DMS114 treated with DMSO at 0.1 percent for 48 hours (cell line): Measurements from ENCODE around the gene MPPED2.

Source experiments
- DNase-seq: peaks from one replicate; lab custom pipeline; 2025; ENCODE audit not compliant: unreplicated experiment; lab: John Stamatoyannopoulos, UW

MPPED2 gene

DNA sequence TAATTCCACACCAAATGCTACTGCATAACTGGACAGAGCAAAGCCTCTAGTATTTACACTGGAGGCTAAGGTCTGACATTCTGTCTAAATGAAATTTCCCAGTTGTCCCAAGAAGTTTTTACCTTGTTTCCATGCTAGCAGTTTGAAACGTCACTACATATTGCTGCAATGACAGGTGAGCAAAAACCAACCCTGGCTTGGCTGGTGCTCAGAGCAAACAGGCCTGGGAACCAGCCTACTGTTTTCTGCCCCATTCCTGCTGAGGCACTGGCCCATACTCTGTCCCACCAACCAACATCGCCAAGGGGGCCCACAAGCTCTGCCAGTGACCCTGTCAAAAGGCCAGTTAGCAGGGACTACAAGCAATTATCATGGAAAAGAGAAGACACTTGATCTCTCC, 131.1 kb downstream of the MPPED2 start:
- no peak for DNase-seq

- no peak for DNase-seq
Observed at GRCh38 chr11:30454541-30454940, 131.6 kb downstream of the MPPED2 start.

DNA sequence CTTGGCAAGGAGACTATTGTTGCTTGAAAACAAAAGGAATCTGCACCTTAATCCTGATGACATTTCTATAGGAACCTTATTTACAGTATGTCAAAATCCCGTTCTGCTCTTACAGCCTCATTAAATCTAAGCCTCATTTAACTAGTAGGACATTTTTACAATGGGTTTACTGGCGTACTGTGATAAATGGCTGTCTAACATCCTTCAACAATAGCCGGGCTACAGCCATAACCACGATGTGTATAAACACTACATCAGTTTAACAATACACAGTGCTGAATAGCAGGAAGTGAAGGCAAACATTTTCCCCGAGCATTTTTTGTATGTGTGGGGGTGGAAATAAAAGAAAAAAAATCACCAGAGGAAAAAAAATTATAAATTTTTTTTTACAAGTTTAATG, 132.0 kb downstream of the MPPED2 start:
- no peak for DNase-seq

DNA sequence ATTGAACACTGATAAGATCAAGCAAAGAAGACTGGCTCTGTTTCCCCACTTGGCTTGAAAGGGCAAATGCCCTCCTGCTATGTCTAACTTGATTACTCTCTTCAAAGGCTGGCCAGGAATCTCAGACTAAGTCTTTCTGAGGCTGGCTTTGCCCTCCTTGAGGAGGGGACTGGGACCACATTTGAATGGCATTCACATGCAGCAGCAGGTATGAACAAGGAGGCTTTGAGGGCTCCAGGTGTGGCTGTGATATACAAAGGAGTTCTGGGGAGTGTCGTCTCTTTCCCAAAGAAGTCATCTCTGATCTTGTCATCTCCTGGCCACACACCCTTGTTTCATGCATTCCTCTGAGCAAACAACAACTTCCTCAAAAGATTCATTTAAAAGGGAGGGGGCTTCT, 132.4 kb downstream of the MPPED2 start:
- no peak for DNase-seq

GRCh38 chr11:30452842-30453241, 133.3 kb downstream of the MPPED2 start:
- DNase-seq = no peak

DNA sequence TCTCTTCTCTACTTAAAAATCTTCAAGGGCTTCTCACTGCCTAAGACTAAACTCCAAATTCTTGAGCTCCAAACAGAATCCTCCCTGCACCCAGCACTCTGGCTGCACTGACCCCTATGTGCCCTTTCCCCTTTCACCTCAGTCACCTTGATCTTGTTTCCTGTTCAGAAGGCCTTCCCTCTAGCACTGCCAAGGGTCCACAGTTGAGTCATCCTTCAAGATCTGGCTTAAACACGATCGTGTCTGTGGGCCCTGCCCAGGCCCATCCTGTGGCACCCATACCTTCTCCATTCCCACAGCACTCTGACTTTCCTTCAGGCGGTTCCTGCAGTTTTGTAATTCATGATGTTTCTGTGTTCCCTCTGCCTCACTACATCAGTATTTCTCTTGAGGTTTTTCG, 134.0 kb downstream of the MPPED2 start:
- no peak for DNase-seq

DNA sequence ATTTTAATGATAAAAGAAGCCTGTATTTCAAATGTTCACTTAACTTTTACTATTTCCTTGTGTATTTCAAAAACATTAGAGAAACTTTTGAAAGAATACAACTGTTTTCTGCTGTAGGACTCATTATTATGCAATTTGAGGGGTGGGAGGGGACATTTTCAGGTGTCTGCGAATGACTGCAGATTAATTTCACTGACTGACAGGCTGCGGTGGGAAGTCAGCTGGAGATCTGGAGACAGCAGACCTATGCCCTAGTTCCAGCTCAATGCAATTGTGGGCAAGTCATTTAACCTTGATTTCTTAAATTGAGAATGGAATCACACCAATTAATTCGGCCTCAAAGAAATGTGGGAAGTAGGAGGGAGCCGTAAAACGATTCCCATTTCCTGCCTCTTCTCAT, 134.5 kb downstream of the MPPED2 start:
- DNase-seq = no peak

DNA sequence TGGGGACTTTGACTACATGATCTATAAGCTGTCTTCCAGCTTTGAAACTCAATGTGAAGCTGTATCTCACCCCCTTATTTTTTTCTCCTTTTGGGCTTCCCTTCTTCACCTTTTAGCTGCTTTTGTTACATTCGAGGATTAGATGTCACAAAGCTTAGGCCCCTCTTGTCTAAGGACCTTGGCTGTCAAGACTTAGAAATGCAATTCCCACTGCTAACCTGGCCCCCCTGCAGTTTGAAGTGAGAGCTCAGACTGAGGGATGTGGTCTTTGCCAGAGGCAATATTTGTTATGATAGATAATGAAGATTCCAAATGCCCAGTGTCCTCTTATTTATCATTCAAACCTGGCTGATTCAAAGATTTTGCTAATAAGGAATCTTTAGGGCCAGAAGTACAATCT, 135.0 kb downstream of the MPPED2 start:
- DNase-seq = no peak

- DNase-seq = no peak
Observed at GRCh38 chr11:30447058-30447640, 139.0 kb downstream of the MPPED2 start.

- no peak for DNase-seq
Observed at GRCh38 chr11:30446520-30446919, 139.6 kb downstream of the MPPED2 start.

DNA sequence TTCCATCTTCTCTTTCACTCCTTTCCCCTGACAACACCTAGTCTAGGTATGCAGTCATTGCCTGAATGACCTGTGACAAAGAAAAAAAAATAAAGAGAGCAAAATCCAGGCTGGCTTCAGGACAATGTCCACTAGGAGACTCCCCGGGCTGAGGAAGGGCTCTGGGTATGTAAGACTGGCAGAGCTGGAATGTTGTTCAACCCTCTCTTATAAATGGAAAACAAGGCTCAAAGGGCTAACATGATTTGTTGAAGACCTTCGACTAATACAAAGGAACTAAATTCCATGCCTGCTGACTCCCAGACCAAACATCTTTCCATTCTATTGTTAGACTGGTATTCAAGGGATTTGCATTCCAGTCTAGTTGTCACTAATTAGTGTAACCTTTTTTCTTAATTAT, 141.1 kb downstream of the MPPED2 start:
- DNase-seq = no peak

DNA sequence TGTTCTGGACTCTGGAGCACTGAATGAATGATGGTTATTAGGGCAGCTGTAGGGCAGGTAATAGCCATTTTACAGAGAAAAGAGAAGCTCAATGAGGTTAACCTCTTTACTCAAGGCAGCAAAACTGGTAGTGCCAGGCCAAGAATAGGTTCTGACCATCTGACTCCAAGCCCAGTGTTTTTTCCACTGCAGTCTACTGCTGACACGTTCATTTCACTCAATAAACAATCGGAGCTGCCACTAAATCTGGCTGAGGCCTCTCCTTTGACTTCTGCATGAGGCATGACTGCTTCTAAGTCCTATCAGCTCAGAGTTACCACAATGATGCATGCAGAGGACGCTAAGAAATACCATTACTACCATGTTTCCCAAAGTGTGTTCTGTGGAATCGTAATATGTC, 145.6 kb downstream of the MPPED2 start:
- no peak for DNase-seq

GRCh38 chr11:30436801-30437200, 149.4 kb downstream of the MPPED2 start:
- DNase-seq = no peak

GRCh38 chr11:30435488-30435887, 150.7 kb downstream of the MPPED2 start:
- no peak for DNase-seq

- no peak for DNase-seq
Observed at GRCh38 chr11:30434901-30435300, 151.3 kb downstream of the MPPED2 start.

DNA sequence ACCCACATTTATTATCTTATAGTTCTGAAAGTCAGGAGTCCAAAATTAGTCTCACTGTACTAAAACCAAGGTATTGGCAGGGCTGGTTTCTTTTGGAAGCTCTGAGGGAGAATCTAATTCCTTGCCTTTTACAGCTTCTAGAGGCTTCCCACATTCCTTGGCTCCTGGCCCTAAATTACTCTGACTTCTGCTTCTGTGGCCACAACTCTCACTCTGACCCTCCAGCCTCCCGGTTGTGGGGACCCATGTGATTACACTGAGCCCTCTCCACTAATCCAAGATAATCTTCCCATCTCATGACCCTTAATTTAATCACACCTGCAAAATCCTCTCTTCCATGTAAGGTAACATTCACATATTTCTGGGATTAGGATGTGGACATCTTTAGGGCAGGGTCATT, 152.3 kb downstream of the MPPED2 start:
- DNase-seq = no peak

GRCh38 chr11:30432716-30433115, 153.4 kb downstream of the MPPED2 start:
- no peak for DNase-seq

- no peak for DNase-seq
Observed at GRCh38 chr11:30432178-30432577, 154.0 kb downstream of the MPPED2 start.

GRCh38 chr11:30431127-30431814, 154.9 kb downstream of the MPPED2 start:
- DNase-seq = no peak

DNA sequence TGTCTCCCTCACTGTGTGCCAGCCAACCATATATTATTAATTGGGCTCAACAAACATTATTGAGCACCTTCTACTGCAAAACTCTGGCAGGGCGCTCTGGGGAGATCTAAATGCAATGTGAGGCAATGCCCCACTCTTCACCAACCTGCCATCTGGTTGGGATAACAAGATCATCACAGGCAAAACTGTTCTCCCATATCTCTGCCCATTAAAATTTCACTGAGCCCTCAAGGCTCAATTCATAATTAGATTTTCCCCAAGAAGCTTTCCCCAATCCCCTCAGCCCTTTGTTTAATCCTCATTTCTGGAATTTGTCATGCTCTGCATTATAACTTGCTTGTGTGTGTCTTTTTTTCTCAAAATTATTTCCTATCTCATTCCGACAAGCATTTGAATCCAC, 156.6 kb downstream of the MPPED2 start:
- DNase-seq = no peak

- no peak for DNase-seq
Observed at GRCh38 chr11:30426781-30427180, 159.4 kb downstream of the MPPED2 start.

- DNase-seq = no peak
Observed at GRCh38 chr11:30424844-30425243, 161.3 kb downstream of the MPPED2 start.

- DNase-seq = no peak
Observed at GRCh38 chr11:30424321-30424720, 161.8 kb downstream of the MPPED2 start.
